GM23338 (cell line): ENCODE data around the gene ZNF775. TPM values are rescaled to one million over a fixed set of nuclear protein-coding genes. Genes with fewer than 3 reads are reported as not detected.

Experiments used
- ATAC-seq: fragments of 200-7000 bp; cut with Tn5 transposase; 3 replicates; pipeline ENCODE4 v1.9.1; 2020
- DNase-seq: peaks from one replicate; pipeline ENCODE4 v3.0.0-alpha.2; 2015; ENCODE audit warnings: low spot score
- H2AFZ ChIP-seq: fragments of 200-600 bp; sonication (generic); 2 replicates; pipeline ENCODE4 v1.8.0; 2016; ENCODE audit warnings: antibody characterized with exemption, mild to moderate bottlenecking, moderate library complexity
- H3F3A ChIP-seq: fragments of 200-600 bp; sonication (generic); replicated peaks from 2 replicates; pipeline ENCODE4 v1.8.0; 2017; ENCODE audit warnings: antibody characterized with exemption, mixed run types, low read depth
- H3K27ac ChIP-seq: fragments of 200-600 bp; sonication (generic); 2 replicates; pipeline ENCODE4 v1.6.1; 2016; ENCODE audit warnings: low read depth
- H3K27me3 ChIP-seq: fragments of 200-600 bp; sonication (generic); 2 replicates; pipeline ENCODE4 v1.8.0; 2016; ENCODE audit warnings: mild to moderate bottlenecking, mixed run types, moderate library complexity; ENCODE audit not compliant: insufficient read depth
- H3K36me3 ChIP-seq: fragments of 200-600 bp; sonication (generic); 2 replicates; pipeline ENCODE4 v1.8.0; 2016; ENCODE audit warnings: mild to moderate bottlenecking; ENCODE audit not compliant: insufficient read depth
- H3K4me1 ChIP-seq: fragments of 200-600 bp; sonication (generic); 2 replicates; pipeline ENCODE4 v1.8.0; 2016; ENCODE audit warnings: mild to moderate bottlenecking, moderate library complexity; ENCODE audit not compliant: insufficient read depth
- H3K4me2 ChIP-seq: fragments of 200-600 bp; sonication (generic); 2 replicates; pipeline ENCODE4 v1.7.1; 2017; ENCODE audit warnings: mixed run types
- H3K4me3 ChIP-seq: fragments of 200-600 bp; sonication (generic); 2 replicates; pipeline ENCODE4 v1.6.1; 2016; ENCODE audit warnings: mixed run types
- H3K79me2 ChIP-seq: fragments of 200-600 bp; sonication (generic); replicated peaks from 2 replicates; pipeline ENCODE4 v1.8.0; 2017; ENCODE audit warnings: mild to moderate bottlenecking; ENCODE audit not compliant: insufficient read depth
- H3K9me2 ChIP-seq: fragments of 200-600 bp; sonication (generic); 2 replicates; pipeline ENCODE4 v1.8.0; 2017; ENCODE audit not compliant: insufficient read depth
- H4K20me1 ChIP-seq: fragments of 200-600 bp; sonication (generic); replicated peaks from 2 replicates; pipeline ENCODE4 v1.8.0; 2017; ENCODE audit warnings: mild to moderate bottlenecking; ENCODE audit not compliant: insufficient read depth
- H3K27ac Mint-ChIP-seq: 2 replicates; pipeline ENCODE4 v1.8.0; 2020; ENCODE audit warnings: inconsistent platforms, mild to moderate bottlenecking, moderate library complexity, mixed read lengths
- H3K27me3 Mint-ChIP-seq: 3 replicates; pipeline ENCODE4 v1.8.0; 2022; ENCODE audit warnings: low read depth, mild to moderate bottlenecking, moderate library complexity, mixed read lengths, inconsistent platforms; ENCODE audit not compliant: insufficient read depth, poor library complexity
- H3K36me3 Mint-ChIP-seq: 3 replicates; pipeline ENCODE4 v1.8.0; 2021; ENCODE audit warnings: low read depth, mild to moderate bottlenecking, inconsistent platforms, moderate library complexity, mixed read lengths
- H3K4me1 Mint-ChIP-seq: 3 replicates; pipeline ENCODE4 v1.8.0; 2020; ENCODE audit warnings: mild to moderate bottlenecking, inconsistent platforms, mixed read lengths
- H3K4me3 Mint-ChIP-seq: 3 replicates; pipeline ENCODE4 v1.8.0; 2021; ENCODE audit warnings: moderate library complexity, mild to moderate bottlenecking, inconsistent platforms, mixed read lengths
- H3K9me3 Mint-ChIP-seq: 3 replicates; pipeline ENCODE4 v1.8.0; 2020; ENCODE audit warnings: moderate library complexity, mild to moderate bottlenecking, inconsistent platforms, mixed read lengths
- CREB1 ChIP-seq: fragments of 250-450 bp; sonication (Bioruptor Pico); IDR thresholded peaks from 2 replicates; pipeline ENCODE4 v1.5.0; 2020; ENCODE audit warnings: low read depth, mild to moderate bottlenecking, moderate library complexity
- EZH2 ChIP-seq: fragments of 200-600 bp; sonication (generic); IDR thresholded peaks from one replicate; pipeline ENCODE4 v1.8.0; 2017; ENCODE audit warnings: antibody characterized with exemption, mild to moderate bottlenecking, low read depth; ENCODE audit not compliant: unreplicated experiment
- EZH2phosphoT487 ChIP-seq: fragments of 200-600 bp; sonication (generic); IDR thresholded peaks from one replicate; pipeline ENCODE4 v1.8.1; 2018; ENCODE audit warnings: antibody characterized with exemption; ENCODE audit not compliant: unreplicated experiment
- JUNB ChIP-seq: IDR thresholded peaks from one replicate; pipeline ENCODE4 v1.6.1; 2016; ENCODE audit warnings: antibody characterized with exemption; ENCODE audit not compliant: unreplicated experiment
- POLR2AphosphoS5 ChIP-seq: IDR thresholded peaks from 2 replicates; pipeline ENCODE4 v1.6.1; 2016; ENCODE audit warnings: antibody characterized with exemption, low read depth
- STAT1 ChIP-seq: IDR thresholded peaks from one replicate; pipeline ENCODE4 v1.6.1; 2016; ENCODE audit warnings: antibody characterized with exemption; ENCODE audit not compliant: unreplicated experiment
- ZNF114 ChIP-seq: fragments of 250-450 bp; sonication (Bioruptor Pico); IDR thresholded peaks from 2 replicates; pipeline ENCODE4 v1.5.0; 2020; ENCODE audit warnings: mild to moderate bottlenecking, moderate library complexity
- ZNF331 ChIP-seq: fragments of 250-450 bp; sonication (Bioruptor Pico); IDR thresholded peaks from 2 replicates; pipeline ENCODE4 v1.5.0; 2020; ENCODE audit warnings: low read depth, mild to moderate bottlenecking, moderate library complexity
- polyA plus RNA-seq: library from polyadenylated mRNA; unstranded; fragments of >200 nt; fragmentation: Nextera tagmentation; extraction: Ambion mirVana; gene quantifications from 2 replicates; pipeline ENCODE4 v1.2.1, GENCODE V29; 2016
- total RNA-seq: library from RNA; depleted of rRNA; stranded (reverse); fragments of >200 nt; shearing (Covaris generic); gene quantifications from 2 replicates; pipeline ENCODE4 v1.2.3, GENCODE V29; 2014
- TF ChIP-seq, protein P1 (sequence below): IDR thresholded peaks from one replicate; pipeline ENCODE4 v1.6.1; 2018; ENCODE audit warnings: antibody characterized with exemption; ENCODE audit not compliant: unreplicated experiment
- TF ChIP-seq, protein P2 (sequence below): fragments of 250-450 bp; sonication (Bioruptor Pico); IDR thresholded peaks from 2 replicates; pipeline ENCODE4 v1.5.0; 2020; ENCODE audit warnings: mild to moderate bottlenecking, moderate library complexity

The ZNF775 gene
- total and polyA plus RNA-seq, 2 experiments from 2014 or later, result 4.5 to 38.2 TPM

DNA sequence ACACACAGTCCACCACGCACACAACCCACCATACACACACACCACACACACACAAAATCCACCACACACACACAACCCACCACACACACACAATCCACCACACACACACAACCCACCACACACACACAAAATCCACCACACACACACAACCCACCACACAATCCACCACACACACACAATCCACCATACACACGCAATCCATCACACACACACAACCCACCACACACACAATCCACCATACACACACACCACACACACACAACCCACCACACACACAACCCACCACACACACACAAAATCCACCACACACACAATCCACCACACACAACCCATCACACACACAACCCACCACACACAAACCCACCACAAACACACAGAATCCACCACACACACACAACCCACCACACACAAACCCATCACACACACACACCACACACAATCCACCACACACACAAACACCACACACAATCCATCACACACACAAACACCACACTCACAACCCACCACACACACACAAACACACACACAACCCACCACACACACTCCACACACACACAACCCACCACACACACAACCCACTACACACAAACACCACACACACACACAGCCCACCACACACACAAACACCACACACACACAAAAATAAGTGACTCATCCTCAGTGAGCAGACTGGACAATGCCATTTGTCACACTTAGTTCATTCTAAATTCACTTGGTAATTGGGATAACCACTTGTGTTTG lies 19.3 kb upstream of the ZNF775 start:
- Histone ChIP-seq H3F3A (peaks cover 21% of the 10 kb centered on the region), H3K36me3 (no peaks in the 10 kb centered on the region; the same call in 1 of the 2 replicates), H3K27me3 (no peaks in the 10 kb centered on the region), H3K4me2 (no peak overlapping the region), H4K20me1 (no peaks in the 10 kb centered on the region), H2AFZ (no peak overlapping the region), H3K4me1 (peaks cover 49% of the 10 kb centered on the region), H3K79me2 (no peaks in the 10 kb centered on the region), H3K4me3 (no peak overlapping the region), H3K9me2 (no peaks in the 10 kb centered on the region), H3K27ac (no peak overlapping the region)
- ATAC-seq, result no peak
- peaks cover 5% of the 10 kb centered on the region for H3K27me3 Mint-ChIP-seq
- no peak for TF ChIP-seq STAT1
- H3K36me3 Mint-ChIP-seq, result no peaks in the 10 kb centered on the region; the same call in 2 of the 3 replicates
- H3K9me3 Mint-ChIP-seq, result no peaks in the 10 kb centered on the region; the same call in 2 of the 3 replicates
- no peak overlapping the region for H3K4me3 Mint-ChIP-seq
- H3K4me1 Mint-ChIP-seq, result peaks cover 54% of the 10 kb centered on the region
- no peak for DNase-seq
- no peak overlapping the region for H3K27ac Mint-ChIP-seq

DNA sequence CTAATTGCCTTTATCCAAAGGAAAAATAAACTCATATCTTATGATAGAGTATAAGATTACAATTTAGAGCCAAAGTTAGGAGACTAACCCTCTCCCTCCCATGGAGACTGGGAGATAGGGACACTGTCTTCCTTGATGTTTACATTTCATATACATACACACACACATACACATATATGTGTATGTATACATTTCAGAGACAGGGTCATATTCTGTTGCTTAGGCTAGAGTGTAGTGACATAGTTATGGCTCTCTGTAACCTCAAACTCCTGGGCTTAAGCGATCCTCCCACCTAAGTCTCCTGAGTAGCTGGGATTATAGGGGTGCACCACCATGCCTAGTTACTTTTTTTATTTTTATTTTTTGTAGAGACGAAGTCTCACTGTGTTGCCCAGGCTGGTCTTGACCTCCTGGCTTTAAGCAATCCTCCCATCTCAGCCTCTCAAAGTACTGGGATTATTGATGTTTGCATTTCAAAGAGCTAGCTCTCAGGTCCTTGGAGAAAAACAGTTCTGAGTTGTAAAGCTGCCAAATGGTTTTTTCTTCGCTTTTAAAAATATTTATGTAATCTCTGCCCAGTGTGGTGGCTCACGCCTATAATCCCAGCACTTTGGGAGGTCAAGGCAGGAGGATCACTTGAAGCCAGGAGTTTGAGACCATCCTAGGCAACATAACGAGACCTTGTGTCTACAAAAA lies 18.6 kb upstream of the ZNF775 start:
- Histone ChIP-seq H3K27ac (no peak overlapping the region; the same call in 1 of the 2 replicates), H3K27me3 (no peaks in the 10 kb centered on the region), H3K36me3 (no peaks in the 10 kb centered on the region; the same call in 1 of the 2 replicates), H3K79me2 (no peaks in the 10 kb centered on the region), H3K9me2 (no peaks in the 10 kb centered on the region), H4K20me1 (no peaks in the 10 kb centered on the region), H2AFZ (no peak overlapping the region), H3F3A (peaks cover 21% of the 10 kb centered on the region), H3K4me3 (no peak overlapping the region), H3K4me2 (no peak overlapping the region), H3K4me1 (peaks cover 49% of the 10 kb centered on the region)
- Mint-ChIP-seq H3K4me3 (no peak overlapping the region), H3K36me3 (no peaks in the 10 kb centered on the region; the same call in 2 of the 3 replicates), H3K4me1 (peaks cover 57% of the 10 kb centered on the region), H3K27me3 (peaks cover 5% of the 10 kb centered on the region), H3K9me3 (no peaks in the 10 kb centered on the region; the same call in 2 of the 3 replicates), H3K27ac (no peak overlapping the region)
- TF ChIP-seq CREB1 (CRISPR knock-in tag) (no peak), EZH2phosphoT487 (no peak), STAT1 (no peak), POLR2AphosphoS5 (no peak), ZNF114 (CRISPR knock-in tag) (no peak), JUNB (no peak), EZH2 (no peak), ZNF331 (no peak)
- TF ChIP-seq, protein P1, sequence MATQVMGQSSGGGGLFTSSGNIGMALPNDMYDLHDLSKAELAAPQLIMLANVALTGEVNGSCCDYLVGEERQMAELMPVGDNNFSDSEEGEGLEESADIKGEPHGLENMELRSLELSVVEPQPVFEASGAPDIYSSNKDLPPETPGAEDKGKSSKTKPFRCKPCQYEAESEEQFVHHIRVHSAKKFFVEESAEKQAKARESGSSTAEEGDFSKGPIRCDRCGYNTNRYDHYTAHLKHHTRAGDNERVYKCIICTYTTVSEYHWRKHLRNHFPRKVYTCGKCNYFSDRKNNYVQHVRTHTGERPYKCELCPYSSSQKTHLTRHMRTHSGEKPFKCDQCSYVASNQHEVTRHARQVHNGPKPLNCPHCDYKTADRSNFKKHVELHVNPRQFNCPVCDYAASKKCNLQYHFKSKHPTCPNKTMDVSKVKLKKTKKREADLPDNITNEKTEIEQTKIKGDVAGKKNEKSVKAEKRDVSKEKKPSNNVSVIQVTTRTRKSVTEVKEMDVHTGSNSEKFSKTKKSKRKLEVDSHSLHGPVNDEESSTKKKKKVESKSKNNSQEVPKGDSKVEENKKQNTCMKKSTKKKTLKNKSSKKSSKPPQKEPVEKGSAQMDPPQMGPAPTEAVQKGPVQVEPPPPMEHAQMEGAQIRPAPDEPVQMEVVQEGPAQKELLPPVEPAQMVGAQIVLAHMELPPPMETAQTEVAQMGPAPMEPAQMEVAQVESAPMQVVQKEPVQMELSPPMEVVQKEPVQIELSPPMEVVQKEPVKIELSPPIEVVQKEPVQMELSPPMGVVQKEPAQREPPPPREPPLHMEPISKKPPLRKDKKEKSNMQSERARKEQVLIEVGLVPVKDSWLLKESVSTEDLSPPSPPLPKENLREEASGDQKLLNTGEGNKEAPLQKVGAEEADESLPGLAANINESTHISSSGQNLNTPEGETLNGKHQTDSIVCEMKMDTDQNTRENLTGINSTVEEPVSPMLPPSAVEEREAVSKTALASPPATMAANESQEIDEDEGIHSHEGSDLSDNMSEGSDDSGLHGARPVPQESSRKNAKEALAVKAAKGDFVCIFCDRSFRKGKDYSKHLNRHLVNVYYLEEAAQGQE, result no peak
- TF ChIP-seq, protein P2, sequence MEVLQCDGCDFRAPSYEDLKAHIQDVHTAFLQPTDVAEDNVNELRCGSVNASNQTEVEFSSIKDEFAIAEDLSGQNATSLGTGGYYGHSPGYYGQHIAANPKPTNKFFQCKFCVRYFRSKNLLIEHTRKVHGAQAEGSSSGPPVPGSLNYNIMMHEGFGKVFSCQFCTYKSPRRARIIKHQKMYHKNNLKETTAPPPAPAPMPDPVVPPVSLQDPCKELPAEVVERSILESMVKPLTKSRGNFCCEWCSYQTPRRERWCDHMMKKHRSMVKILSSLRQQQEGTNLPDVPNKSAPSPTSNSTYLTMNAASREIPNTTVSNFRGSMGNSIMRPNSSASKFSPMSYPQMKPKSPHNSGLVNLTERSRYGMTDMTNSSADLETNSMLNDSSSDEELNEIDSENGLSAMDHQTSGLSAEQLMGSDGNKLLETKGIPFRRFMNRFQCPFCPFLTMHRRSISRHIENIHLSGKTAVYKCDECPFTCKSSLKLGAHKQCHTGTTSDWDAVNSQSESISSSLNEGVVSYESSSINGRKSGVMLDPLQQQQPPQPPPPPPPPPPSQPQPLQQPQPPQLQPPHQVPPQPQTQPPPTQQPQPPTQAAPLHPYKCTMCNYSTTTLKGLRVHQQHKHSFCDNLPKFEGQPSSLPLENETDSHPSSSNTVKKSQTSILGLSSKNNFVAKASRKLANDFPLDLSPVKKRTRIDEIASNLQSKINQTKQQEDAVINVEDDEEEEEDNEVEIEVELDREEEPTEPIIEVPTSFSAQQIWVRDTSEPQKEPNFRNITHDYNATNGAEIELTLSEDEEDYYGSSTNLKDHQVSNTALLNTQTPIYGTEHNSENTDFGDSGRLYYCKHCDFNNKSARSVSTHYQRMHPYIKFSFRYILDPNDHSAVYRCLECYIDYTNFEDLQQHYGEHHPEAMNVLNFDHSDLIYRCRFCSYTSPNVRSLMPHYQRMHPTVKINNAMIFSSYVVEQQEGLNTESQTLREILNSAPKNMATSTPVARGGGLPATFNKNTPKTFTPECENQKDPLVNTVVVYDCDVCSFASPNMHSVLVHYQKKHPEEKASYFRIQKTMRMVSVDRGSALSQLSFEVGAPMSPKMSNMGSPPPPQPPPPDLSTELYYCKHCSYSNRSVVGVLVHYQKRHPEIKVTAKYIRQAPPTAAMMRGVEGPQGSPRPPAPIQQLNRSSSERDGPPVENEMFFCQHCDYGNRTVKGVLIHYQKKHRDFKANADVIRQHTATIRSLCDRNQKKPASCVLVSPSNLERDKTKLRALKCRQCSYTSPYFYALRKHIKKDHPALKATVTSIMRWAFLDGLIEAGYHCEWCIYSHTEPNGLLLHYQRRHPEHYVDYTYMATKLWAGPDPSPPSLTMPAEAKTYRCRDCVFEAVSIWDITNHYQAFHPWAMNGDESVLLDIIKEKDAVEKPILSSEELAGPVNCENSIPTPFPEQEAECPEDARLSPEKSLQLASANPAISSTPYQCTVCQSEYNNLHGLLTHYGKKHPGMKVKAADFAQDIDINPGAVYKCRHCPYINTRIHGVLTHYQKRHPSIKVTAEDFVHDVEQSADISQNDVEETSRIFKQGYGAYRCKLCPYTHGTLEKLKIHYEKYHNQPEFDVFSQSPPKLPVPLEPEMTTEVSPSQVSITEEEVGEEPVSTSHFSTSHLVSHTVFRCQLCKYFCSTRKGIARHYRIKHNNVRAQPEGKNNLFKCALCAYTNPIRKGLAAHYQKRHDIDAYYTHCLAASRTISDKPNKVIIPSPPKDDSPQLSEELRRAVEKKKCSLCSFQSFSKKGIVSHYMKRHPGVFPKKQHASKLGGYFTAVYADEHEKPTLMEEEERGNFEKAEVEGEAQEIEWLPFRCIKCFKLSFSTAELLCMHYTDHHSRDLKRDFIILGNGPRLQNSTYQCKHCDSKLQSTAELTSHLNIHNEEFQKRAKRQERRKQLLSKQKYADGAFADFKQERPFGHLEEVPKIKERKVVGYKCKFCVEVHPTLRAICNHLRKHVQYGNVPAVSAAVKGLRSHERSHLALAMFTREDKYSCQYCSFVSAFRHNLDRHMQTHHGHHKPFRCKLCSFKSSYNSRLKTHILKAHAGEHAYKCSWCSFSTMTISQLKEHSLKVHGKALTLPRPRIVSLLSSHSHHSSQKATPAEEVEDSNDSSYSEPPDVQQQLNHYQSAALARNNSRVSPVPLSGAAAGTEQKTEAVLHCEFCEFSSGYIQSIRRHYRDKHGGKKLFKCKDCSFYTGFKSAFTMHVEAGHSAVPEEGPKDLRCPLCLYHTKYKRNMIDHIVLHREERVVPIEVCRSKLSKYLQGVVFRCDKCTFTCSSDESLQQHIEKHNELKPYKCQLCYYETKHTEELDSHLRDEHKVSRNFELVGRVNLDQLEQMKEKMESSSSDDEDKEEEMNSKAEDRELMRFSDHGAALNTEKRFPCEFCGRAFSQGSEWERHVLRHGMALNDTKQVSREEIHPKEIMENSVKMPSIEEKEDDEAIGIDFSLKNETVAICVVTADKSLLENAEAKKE, result no peak
- DNase-seq (no peak), ATAC-seq (no peak)
